Lung (tissue), 12 donors: ENCODE data around the gene SLC2A6. TPM values are rescaled to one million over a fixed set of nuclear protein-coding genes. Genes with fewer than 3 reads are reported as not detected.

Experiments
- ATAC-seq: fragments of 200-7000 bp; cut with Tn5 transposase; one replicate; pipeline ENCODE4 v1.9.1; 2020; ENCODE audit warnings: moderate number of reproducible peaks; ENCODE audit not compliant: insufficient read depth, low FRiP score
- DNase-seq, 3 donors: peaks; one replicate each; pipeline ENCODE4 v3.0.0-alpha.2; 2013 to 2017
- H3K27ac ChIP-seq, 2 donors: one replicate each; pipeline ENCODE4 v1.5.1; 2013; ENCODE audit warnings: mild to moderate bottlenecking in 2 of 2, moderate library complexity in 2 of 2, control low read depth in 1 of 2, inconsistent platforms in 1 of 2, low read depth in 1 of 2, low read length in 1 of 2
- H3K27me3 ChIP-seq, 3 donors: one replicate each; pipeline ENCODE4 v1.5.1; 2013; ENCODE audit warnings: low read length in 2 of 3; ENCODE audit not compliant: control insufficient read depth in 3 of 3, insufficient read depth in 3 of 3
- H3K36me3 ChIP-seq, 4 donors: one replicate each; pipeline ENCODE4 v1.5.1; 2013; ENCODE audit warnings: low read length in 4 of 4, mild to moderate bottlenecking in 1 of 4, moderate library complexity in 1 of 4; ENCODE audit not compliant: control insufficient read depth in 4 of 4, insufficient read depth in 4 of 4
- H3K4me1 ChIP-seq, 5 donors: one replicate each; pipeline ENCODE4 v1.5.1; 2013; ENCODE audit warnings: low read length in 5 of 5, mild to moderate bottlenecking in 2 of 5, moderate library complexity in 1 of 5; ENCODE audit not compliant: control insufficient read depth in 5 of 5, insufficient read depth in 5 of 5
- H3K4me3 ChIP-seq: one replicate; pipeline ENCODE4 v1.5.1; 2013; ENCODE audit warnings: mild to moderate bottlenecking, control low read depth, moderate library complexity
- H3K9ac ChIP-seq, 2 donors: one replicate each; pipeline ENCODE4 v1.5.1; 2013; ENCODE audit warnings: low read length in 2 of 2, control low read depth in 1 of 2; ENCODE audit not compliant: insufficient read depth in 1 of 2
- H3K9me3 ChIP-seq, 4 donors: one replicate each; pipeline ENCODE4 v1.5.1; 2013; ENCODE audit warnings: low read length in 3 of 4, mild to moderate bottlenecking in 1 of 4, moderate library complexity in 1 of 4; ENCODE audit not compliant: control insufficient read depth in 4 of 4, insufficient read depth in 3 of 4
- CTCF ChIP-seq: IDR thresholded peaks from 2 replicates; pipeline ENCODE4 v1.5.1; 2012; ENCODE audit warnings: mild to moderate bottlenecking; ENCODE audit errors: control extremely low read depth, extremely low read depth
- WGBS, 2 donors: extraction: QIAGEN DNeasy Blood & Tissue Kit; methylation state at CpG; one replicate each; pipeline ENCODE4 v1.1.7; 2013; 5-methylcytosine and 5-hydroxymethylcytosine counted together
- polyA plus RNA-seq, 2 donors: library from polyadenylated mRNA; stranded (reverse); fragments of 200-250 nt; gene quantifications; one replicate each; pipeline ENCODE4 v1.2.1, GENCODE V29; 2013
- total RNA-seq, 2 donors: library from RNA; depleted of rRNA in 1 of 2; stranded (reverse); fragments of >200 nt in 1 of 2; gene quantifications; one replicate each; pipeline ENCODE4 v1.2.1, GENCODE V29; 2014 to 2021
- donor health status: control.
- donor health status: control.
- donor health status: Bipolar disorder and iron deficiency.
- donor health status: healthy.
- donor health status: DM: yes; HTN: yes; CAD: no.

Gene SLC2A6
- total and polyA plus RNA-seq, 4 donors: 8.4 to 49.6 (median 18.5) TPM

DNA sequence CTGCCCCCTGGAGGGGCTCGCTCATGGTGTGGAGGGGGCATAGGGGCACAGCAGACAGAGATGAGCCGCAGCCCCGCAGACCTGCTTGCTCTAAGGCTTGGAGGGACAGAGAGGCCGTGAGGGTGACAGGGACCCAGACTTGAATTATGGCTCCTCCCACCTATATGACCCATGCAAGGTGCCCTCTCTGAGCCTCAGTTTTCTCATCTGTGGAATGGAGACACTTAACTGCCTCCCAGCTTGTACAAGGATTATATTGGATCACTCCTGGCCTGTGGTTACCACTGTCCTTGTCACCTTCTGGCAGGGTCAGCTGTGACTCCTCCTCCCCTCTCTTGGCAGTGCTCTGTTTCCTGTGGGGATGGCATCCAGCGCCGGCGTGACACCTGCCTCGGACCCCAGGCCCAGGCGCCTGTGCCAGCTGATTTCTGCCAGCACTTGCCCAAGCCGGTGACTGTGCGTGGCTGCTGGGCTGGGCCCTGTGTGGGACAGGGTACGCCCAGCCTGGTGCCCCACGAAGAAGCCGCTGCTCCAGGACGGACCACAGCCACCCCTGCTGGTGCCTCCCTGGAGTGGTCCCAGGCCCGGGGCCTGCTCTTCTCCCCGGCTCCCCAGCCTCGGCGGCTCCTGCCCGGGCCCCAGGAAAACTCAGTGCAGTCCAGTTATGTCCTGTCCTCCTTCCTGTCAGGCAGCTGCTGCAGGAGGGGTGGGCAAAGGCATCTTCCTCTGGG, 23.8 kb downstream of the SLC2A6 start:
- Histone ChIP-seq H3K27me3 (no peaks in the 10 kb centered on the region), H3K9ac (no peak overlapping the region), H3K9me3 (no peaks in the 10 kb centered on the region), H3K36me3 (no peaks in the 10 kb centered on the region), H3K4me3 (no peak overlapping the region), H3K27ac (no peak overlapping the region), H3K4me1 (peaks cover 0 to 15% (median 0%) of the 10 kb centered on the region in 5 donors)
- no peak for TF ChIP-seq CTCF
- DNase-seq (no peak), ATAC-seq (no peak)
- 94 to 96% methylated on average over 20 of the region's 20 CpGs for WGBS, 2 donors

- H3K4me3 ChIP-seq: no peak overlapping the region
- no peaks in the 10 kb centered on the region for H3K27me3 ChIP-seq
- no peak overlapping the region for H3K9ac ChIP-seq
- no peak overlapping the region for H3K27ac ChIP-seq
- H3K9me3 ChIP-seq: no peaks in the 10 kb centered on the region
- ATAC-seq (no peak), DNase-seq (no peak)
- no peaks in the 10 kb centered on the region for H3K36me3 ChIP-seq
- 92 to 94% methylated on average over 19 of the region's 19 CpGs for WGBS, 2 donors
- H3K4me1 ChIP-seq: peaks cover 0 to 14% (median 0%) of the 10 kb centered on the region in 5 donors
- TF ChIP-seq CTCF: no peak
Observed at GRCh38 chr9:133454325-133454724, 24.6 kb downstream of the SLC2A6 start.

DNA sequence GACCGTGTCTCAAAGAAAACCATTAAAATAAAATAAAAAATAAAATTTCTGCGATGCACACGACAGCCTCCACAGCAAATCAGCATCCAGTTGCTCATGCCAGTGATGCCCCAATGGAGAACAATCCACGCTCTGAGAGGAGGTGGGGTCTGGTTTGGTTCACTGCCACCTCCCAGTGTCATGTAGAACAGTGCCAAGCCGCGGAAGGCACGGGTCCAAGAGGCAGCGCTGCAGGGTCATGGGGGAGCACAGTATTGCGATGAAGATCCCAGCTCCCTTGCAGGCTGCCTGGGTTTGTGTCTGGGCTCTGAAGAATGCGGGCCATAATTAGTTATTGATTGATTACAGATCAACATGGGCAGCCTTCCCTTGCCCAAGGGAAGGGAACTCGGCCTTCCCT, 25.2 kb downstream of the SLC2A6 start:
- no peaks in the 10 kb centered on the region for H3K36me3 ChIP-seq
- 77 to 79% methylated on average over 11 of the region's 11 CpGs for WGBS, 2 donors
- no peaks in the 10 kb centered on the region for H3K27me3 ChIP-seq
- H3K27ac ChIP-seq: no peak overlapping the region
- H3K4me3 ChIP-seq: no peak overlapping the region
- H3K4me1 ChIP-seq: peaks cover 0 to 11% (median 0%) of the 10 kb centered on the region in 5 donors
- no peak for ATAC-seq
- no peak overlapping the region for H3K9ac ChIP-seq
- H3K9me3 ChIP-seq: no peaks in the 10 kb centered on the region
- no peak for TF ChIP-seq CTCF
- peak; percentile 56 to 69 (median 65) for DNase-seq
